Panc1 (cell line): ENCODE data around the gene PHACTR2.

Experiments used
- CTCF ChIP-seq: fragments of 450-650 bp; IDR thresholded peaks from 2 replicates; pipeline ENCODE4 v1.5.1; 2017; ENCODE audit warnings: mild to moderate bottlenecking
- POLR2AphosphoS5 ChIP-seq: IDR thresholded peaks from 2 replicates; pipeline ENCODE4 v1.6.1; 2012; ENCODE audit warnings: mild to moderate bottlenecking, low read depth, low read length, moderate library complexity
- SIN3A ChIP-seq: IDR thresholded peaks from 2 replicates; pipeline ENCODE4 v1.6.1; 2012; ENCODE audit warnings: low read depth, mild to moderate bottlenecking, low read length, moderate library complexity, borderline replicate concordance; ENCODE audit not compliant: insufficient read depth
- TF ChIP-seq, protein P1 (sequence below), 2 experiments: IDR thresholded peaks; 2 replicates each; pipeline ENCODE4 v1.6.1; 2011 to 2012; ENCODE audit warnings: low read depth in 2 of 2, control low read depth in 1 of 2, low read length in 1 of 2, mild to moderate bottlenecking in 1 of 2, moderate library complexity in 1 of 2; ENCODE audit not compliant: insufficient read depth in 1 of 2

GRCh38 chr6:143697076-143697800, 19.5 kb downstream of the PHACTR2 start:
- no peak for TF ChIP-seq CTCF
- TF ChIP-seq SIN3A, result no peak
- no peak for TF ChIP-seq POLR2AphosphoS5
- TF ChIP-seq, protein P1, sequence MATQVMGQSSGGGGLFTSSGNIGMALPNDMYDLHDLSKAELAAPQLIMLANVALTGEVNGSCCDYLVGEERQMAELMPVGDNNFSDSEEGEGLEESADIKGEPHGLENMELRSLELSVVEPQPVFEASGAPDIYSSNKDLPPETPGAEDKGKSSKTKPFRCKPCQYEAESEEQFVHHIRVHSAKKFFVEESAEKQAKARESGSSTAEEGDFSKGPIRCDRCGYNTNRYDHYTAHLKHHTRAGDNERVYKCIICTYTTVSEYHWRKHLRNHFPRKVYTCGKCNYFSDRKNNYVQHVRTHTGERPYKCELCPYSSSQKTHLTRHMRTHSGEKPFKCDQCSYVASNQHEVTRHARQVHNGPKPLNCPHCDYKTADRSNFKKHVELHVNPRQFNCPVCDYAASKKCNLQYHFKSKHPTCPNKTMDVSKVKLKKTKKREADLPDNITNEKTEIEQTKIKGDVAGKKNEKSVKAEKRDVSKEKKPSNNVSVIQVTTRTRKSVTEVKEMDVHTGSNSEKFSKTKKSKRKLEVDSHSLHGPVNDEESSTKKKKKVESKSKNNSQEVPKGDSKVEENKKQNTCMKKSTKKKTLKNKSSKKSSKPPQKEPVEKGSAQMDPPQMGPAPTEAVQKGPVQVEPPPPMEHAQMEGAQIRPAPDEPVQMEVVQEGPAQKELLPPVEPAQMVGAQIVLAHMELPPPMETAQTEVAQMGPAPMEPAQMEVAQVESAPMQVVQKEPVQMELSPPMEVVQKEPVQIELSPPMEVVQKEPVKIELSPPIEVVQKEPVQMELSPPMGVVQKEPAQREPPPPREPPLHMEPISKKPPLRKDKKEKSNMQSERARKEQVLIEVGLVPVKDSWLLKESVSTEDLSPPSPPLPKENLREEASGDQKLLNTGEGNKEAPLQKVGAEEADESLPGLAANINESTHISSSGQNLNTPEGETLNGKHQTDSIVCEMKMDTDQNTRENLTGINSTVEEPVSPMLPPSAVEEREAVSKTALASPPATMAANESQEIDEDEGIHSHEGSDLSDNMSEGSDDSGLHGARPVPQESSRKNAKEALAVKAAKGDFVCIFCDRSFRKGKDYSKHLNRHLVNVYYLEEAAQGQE (IDR thresholded peaks at IDR 0.05; ENCODE audit: insufficient read depth in 1 of 2, low read depth in 2 of 2, low read length in 1 of 2), result no peak
